OCI-LY1 (cell line): ENCODE results near the gene CGB3.
"Not testable (repeated sequence)": the region's sequence is repeated elsewhere in the genome, so short reads cannot be mapped to it uniquely, and the experiment has no call there.

Experiments used
- H2AFZ ChIP-seq: fragments of 200-600 bp; sonication (generic), shearing (Covaris generic); 2 replicates; pipeline ENCODE4 v1.6.0; 2014; ENCODE audit warnings: antibody characterized with exemption, mild to moderate bottlenecking, low read length
- H3F3A ChIP-seq: fragments of 200-600 bp; sonication (generic), shearing (Covaris generic); 2 replicates; pipeline ENCODE4 v1.6.0; 2014; ENCODE audit warnings: mild to moderate bottlenecking, antibody characterized with exemption, low read length, moderate library complexity; ENCODE audit not compliant: insufficient read depth
- H3K27ac ChIP-seq: fragments of 200-600 bp; sonication (generic); 2 replicates; pipeline ENCODE4 v1.5.1; 2014; ENCODE audit warnings: low read length, mixed run types, mild to moderate bottlenecking, low read depth; ENCODE audit not compliant: poor library complexity, severe bottlenecking
- H3K27me3 ChIP-seq: fragments of 200-600 bp; sonication (generic); 2 replicates; pipeline ENCODE4 v1.6.0; 2014; ENCODE audit warnings: antibody characterized with exemption, mild to moderate bottlenecking, low read length, moderate library complexity; ENCODE audit not compliant: insufficient read depth
- H3K36me3 ChIP-seq: fragments of 200-600 bp; sonication (generic); 2 replicates; pipeline ENCODE4 v1.6.1; 2014; ENCODE audit warnings: mild to moderate bottlenecking, antibody characterized with exemption, low read length, moderate library complexity, mixed read lengths; ENCODE audit not compliant: insufficient read depth
- H3K4me1 ChIP-seq: fragments of 200-600 bp; sonication (generic); 2 replicates; pipeline ENCODE4 v1.5.1; 2014; ENCODE audit warnings: mild to moderate bottlenecking, low read length, moderate library complexity; ENCODE audit not compliant: insufficient read depth, severe bottlenecking
- H3K4me2 ChIP-seq: fragments of 200-600 bp; sonication (generic), shearing (Covaris generic); 2 replicates; pipeline ENCODE4 v1.6.1; 2014; ENCODE audit warnings: low read length
- H3K4me3 ChIP-seq: fragments of 200-600 bp; sonication (generic); 2 replicates; pipeline ENCODE4 v1.5.1; 2014; ENCODE audit warnings: low read length, low read depth, mild to moderate bottlenecking, mixed read lengths; ENCODE audit not compliant: poor library complexity, severe bottlenecking
- H3K79me2 ChIP-seq: fragments of 200-600 bp; shearing (Covaris generic); 2 replicates; pipeline ENCODE4 v1.6.1; 2016; ENCODE audit warnings: mixed run types, low read length, mixed read lengths; ENCODE audit not compliant: insufficient read depth
- H3K9ac ChIP-seq: fragments of 200-600 bp; sonication (generic), shearing (Covaris generic); 2 replicates; pipeline ENCODE4 v1.6.1; 2014; ENCODE audit warnings: mild to moderate bottlenecking, low read length, mixed read lengths
- H3K9me2 ChIP-seq: fragments of 200-600 bp; sonication (generic), shearing (Covaris generic); 2 replicates; pipeline ENCODE4 v1.6.1; 2014; ENCODE audit warnings: low read depth, mild to moderate bottlenecking, low read length, mixed read lengths
- H3K9me3 ChIP-seq: fragments of 200-600 bp; shearing (Covaris generic); 2 replicates; pipeline ENCODE4 v1.6.1; 2014; ENCODE audit warnings: low read length, mixed read lengths
- H4K20me1 ChIP-seq: fragments of 200-600 bp; sonication (generic), shearing (Covaris generic); 2 replicates; pipeline ENCODE4 v1.6.0; 2016; ENCODE audit warnings: mild to moderate bottlenecking, low read length; ENCODE audit not compliant: insufficient read depth
- CTCF ChIP-seq: fragments of 200-600 bp; sonication (generic), shearing (Covaris generic); IDR thresholded peaks from 2 replicates; pipeline ENCODE4 v1.5.1; 2017; ENCODE audit warnings: mild to moderate bottlenecking, antibody characterized with exemption, low read length, moderate library complexity, mixed read lengths
- EZH2 ChIP-seq: fragments of 200-600 bp; sonication (generic), shearing (Covaris generic); IDR thresholded peaks from 2 replicates; pipeline ENCODE4 v1.8.0; 2017; ENCODE audit warnings: borderline replicate concordance, mixed run types, mild to moderate bottlenecking, antibody characterized with exemption, low read length, moderate library complexity, mixed read lengths

Gene CGB3

GRCh38 chr19:49059053-49059452, 34.9 kb upstream of the CGB3 start:
- no peaks in the 10 kb centered on the region for H3K9me3 ChIP-seq
- H2AFZ ChIP-seq, result no peak overlapping the region
- no peak overlapping the region for H3K27ac ChIP-seq
- H3K36me3 ChIP-seq, result no peaks in the 10 kb centered on the region
- H3K4me1 ChIP-seq, result peaks cover 4% of the 10 kb centered on the region
- no peaks in the 10 kb centered on the region for H3K79me2 ChIP-seq
- H3K9ac ChIP-seq, result no peak overlapping the region
- TF ChIP-seq CTCF (no peak), EZH2 (no peak)
- peaks cover 5% of the 10 kb centered on the region; the same call in 1 of the 2 replicates for H3K27me3 ChIP-seq
- H3F3A ChIP-seq, result no peaks in the 10 kb centered on the region
- H4K20me1 ChIP-seq, result no peaks in the 10 kb centered on the region
- H3K4me3 ChIP-seq, result no peak overlapping the region
- H3K9me2 ChIP-seq, result no peaks in the 10 kb centered on the region
- no peak overlapping the region for H3K4me2 ChIP-seq

GRCh38 chr19:49058562-49058961, 34.4 kb upstream of the CGB3 start:
- no peaks in the 10 kb centered on the region for H3K79me2 ChIP-seq
- no peak overlapping the region for H3K4me3 ChIP-seq
- H3K4me2 ChIP-seq, result no peak overlapping the region

GRCh38 chr19:49057636-49058234, 33.6 kb upstream of the CGB3 start, which contains the start of gene CGB7:
CGB7 (minus strand) TSS chr19:49057749; CDS start chr19:49055375, 2,374 bp downstream.
- Histone ChIP-seq H4K20me1 (no peaks in the 10 kb centered on the region), H3K9me3 (no peaks in the 10 kb centered on the region), H3K9me2 (no peaks in the 10 kb centered on the region), H3K36me3 (no peaks in the 10 kb centered on the region), H3K79me2 (no peaks in the 10 kb centered on the region), H3K27me3 (peaks cover 5% of the 10 kb centered on the region; the same call in 1 of the 2 replicates), H2AFZ (no peak within 1 kb of the TSS), H3K9ac (no peak within 1 kb of the TSS; the same call in 1 of the 2 replicates), H3K4me1 (peaks cover 4% of the 10 kb centered on the region), H3K4me2 (peak within 1 kb of the TSS; percentile 61), H3K27ac (no peak within 1 kb of the TSS), H3K4me3 (peak within 1 kb of the TSS; percentile 50), H3F3A (no peaks in the 10 kb centered on the region)
- TF ChIP-seq CTCF, result no peak
- no peak for TF ChIP-seq EZH2

More at GRCh38 chr19:49058562-49058961, 34.4 kb upstream of the CGB3 start:
- Histone ChIP-seq H4K20me1 (no peaks in the 10 kb centered on the region), H3K4me1 (peaks cover 4% of the 10 kb centered on the region), H2AFZ (no peak overlapping the region), H3K9ac (no peak overlapping the region), H3K9me3 (no peaks in the 10 kb centered on the region), H3F3A (no peaks in the 10 kb centered on the region), H3K27ac (no peak overlapping the region), H3K27me3 (peaks cover 5% of the 10 kb centered on the region; the same call in 1 of the 2 replicates), H3K9me2 (no peaks in the 10 kb centered on the region), H3K36me3 (no peaks in the 10 kb centered on the region)
- TF ChIP-seq EZH2, result no peak
- TF ChIP-seq CTCF, result no peak

- H3K4me2 ChIP-seq, result peak overlapping the region; percentile 61; the same call in 1 of the 2 replicates
- H3K9me3 ChIP-seq, H3K79me2 ChIP-seq, H3K27ac ChIP-seq, H3K4me3 ChIP-seq, H3K36me3 ChIP-seq, H4K20me1 ChIP-seq, H3K9ac ChIP-seq, H3K4me1 ChIP-seq, H3K9me2 ChIP-seq, H3F3A ChIP-seq, H3K27me3 ChIP-seq, H2AFZ ChIP-seq: not testable (repeated sequence)
These were observed 32.9 kb upstream of the CGB3 start for GRCh38 chr19:49056902-49057596.
